Fibroblast of skin of right biceps (primary cell): ENCODE results near the gene FBXO28.
"Not testable (repeated sequence)": the region's sequence is repeated elsewhere in the genome, so short reads cannot be mapped to it uniquely, and the experiment has no call there.

Experiments used
- DNase-seq: peaks from one replicate; pipeline ENCODE4 v3.0.0-alpha.2; 2013

Gene FBXO28, protein sequence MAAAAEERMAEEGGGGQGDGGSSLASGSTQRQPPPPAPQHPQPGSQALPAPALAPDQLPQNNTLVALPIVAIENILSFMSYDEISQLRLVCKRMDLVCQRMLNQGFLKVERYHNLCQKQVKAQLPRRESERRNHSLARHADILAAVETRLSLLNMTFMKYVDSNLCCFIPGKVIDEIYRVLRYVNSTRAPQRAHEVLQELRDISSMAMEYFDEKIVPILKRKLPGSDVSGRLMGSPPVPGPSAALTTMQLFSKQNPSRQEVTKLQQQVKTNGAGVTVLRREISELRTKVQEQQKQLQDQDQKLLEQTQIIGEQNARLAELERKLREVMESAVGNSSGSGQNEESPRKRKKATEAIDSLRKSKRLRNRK

DNA sequence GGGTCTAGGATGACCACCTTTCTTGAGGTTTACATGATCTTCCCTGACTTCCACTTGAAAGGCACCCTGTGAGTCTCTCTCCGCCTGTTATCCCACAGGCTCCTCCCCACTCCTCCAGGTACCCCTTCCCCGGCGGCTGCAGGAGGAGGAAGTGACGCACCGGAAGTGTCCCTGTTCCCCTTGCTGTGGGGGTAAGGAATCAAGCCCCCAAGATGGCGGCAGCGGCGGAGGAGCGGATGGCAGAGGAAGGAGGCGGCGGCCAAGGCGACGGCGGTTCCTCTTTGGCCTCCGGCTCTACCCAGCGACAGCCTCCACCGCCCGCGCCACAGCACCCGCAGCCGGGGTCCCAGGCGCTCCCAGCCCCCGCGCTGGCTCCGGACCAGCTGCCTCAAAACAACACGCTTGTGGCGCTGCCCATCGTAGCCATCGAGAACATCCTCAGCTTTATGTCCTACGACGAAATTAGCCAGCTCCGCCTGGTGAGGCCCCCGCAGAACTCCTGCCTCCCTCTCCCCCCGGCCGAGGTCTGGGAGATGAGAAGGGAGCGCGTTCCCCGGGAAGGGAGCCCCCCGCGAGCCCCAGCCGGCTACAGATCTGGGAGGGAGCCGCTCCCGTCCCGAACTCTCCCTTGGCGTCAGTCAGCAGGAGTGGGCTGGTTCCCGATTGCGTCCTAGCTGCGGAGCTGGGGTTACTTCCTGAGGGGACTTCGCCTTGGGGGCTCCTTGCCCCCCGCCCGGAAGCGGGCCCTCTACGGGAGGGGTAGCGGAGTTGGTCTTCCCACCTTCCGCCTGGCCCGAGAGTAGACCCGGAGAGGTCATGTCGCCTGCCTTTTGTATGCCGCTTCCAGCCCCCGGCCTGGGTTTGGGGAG, at the start of gene FBXO28:
Gene FBXO28, plus strand, starts transcription at position 194 of the 869 bp plus-strand sequence. Its CDS starts 19 bp downstream, at position 213.
- peak; percentile 95 for DNase-seq

DNA sequence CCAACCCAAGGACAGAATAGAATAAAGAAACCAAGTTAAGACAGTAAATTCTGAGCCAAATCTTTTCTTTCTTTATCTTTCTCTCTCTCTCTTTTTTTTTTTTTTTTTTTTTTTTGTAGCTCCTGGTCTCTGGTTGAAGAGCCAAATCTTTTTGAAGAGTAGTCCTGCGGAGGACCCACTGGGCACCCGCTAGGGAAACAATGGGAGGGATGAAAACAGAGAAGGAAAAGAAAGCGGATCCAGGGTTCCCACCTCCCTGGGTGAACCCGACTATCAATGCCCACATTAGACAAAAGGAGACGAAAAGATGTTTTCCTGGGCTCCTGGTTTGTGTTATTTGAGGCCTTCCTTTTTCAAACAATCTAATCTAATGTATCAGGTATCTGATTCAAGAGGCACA, 49.8 kb upstream of the FBXO28 start:
- DNase-seq: no peak

DNA sequence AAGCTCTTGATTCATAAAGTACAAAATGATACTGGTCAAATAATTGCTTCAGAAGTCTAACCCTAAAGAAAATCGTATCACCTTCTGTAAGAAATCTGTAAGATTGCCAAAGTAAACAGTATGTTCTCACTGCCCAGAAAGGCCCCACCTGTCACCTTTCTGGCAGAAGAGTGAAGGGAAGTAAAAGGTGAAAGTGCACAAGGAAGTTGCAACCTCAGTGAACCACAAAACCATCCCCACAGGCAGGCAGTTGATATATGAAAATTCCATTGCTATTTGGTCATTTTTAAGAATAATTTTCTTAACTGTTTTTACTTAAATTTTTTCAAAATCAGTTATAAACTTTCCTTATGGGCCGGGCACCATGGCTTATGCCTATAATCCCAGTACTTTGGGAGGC, 48.5 kb upstream of the FBXO28 start:
- peak; percentile 74 for DNase-seq

DNA sequence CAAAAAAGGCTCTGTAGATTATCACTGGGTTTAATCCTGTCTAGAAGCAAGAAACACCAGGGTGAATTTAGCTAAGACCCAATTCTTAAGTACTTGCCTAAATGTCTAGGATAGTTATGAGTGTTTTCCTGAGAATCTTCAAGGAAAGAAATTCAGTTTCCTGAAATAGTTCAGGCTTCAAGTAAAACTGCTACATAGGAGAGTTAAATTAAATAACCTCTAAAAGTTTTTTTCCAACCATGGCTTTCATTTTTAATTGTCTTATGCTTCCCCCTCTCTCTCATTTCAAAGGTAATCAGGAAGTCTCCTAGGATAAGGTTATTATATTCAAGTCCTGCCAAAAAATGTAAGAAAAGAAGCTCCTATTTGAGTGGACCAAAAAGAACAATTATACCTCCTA, 46.7 kb upstream of the FBXO28 start:
- DNase-seq: no peak

DNA sequence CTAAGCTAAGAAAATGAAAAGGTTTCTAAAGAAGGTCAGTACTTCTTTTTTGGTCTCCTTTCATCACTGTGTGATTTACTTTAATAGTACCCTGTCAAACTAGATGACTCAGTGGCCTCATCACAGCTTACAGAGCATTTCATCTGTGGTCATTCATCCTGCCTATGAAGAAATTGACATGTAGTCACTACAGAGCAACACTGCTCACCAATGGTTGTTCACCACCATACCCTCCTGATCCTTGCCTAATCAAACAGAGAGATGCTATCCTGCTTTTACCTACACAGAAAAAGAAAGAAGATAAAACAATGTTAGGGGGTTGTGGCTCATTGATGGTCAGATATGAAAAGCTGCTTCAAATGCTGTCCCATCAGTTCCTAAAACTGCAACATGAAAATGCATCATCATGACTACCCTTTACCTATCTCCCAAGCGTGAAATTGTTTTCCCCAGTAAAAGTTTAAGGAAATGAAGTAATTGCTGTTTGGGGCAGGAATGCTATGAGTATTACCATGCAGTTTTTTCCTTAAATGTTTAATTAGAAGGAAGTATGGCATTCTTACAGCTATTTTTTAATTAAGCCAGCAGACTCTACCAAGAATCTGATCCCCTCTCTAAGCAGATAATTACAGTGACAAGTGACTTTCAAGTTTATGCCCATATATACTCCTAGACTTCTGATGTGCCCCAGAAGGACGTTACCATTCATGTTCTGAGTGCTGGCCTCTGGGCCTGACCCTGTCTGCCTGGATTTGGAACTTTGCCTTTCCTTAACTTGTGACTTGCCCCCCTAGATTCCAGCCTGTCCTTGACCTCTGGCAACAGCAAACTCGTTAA, 46.1 kb upstream of the FBXO28 start:
- DNase-seq: peak; percentile 85

DNA sequence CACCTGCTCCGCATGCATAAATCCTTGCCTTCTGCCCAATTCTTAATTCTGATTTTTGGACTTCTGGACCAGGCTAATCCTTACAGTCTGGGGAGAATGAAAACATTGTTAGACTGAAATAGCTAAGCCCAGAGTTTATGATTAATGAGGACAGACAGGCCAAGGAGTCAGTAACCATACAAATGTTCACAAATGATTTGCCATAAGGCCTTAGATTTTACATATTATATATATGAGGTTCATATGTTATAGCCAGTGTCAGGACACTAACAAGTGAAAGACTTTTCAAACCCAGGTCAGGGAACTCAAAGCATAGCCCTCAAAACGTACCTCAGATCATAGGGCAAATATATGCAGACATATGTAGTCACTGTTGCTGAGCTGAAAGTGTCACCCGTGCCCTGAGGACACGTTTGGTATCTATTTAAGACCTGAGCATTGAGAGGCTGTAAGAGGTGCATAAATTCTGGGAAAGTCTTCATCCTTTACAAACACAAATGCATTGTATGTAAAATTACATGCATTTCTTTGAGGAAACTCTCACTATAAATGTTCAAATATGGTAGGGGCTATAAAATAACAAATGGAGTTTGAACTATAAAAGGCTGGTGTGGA, 45.3 kb upstream of the FBXO28 start:
- DNase-seq: no peak

DNA sequence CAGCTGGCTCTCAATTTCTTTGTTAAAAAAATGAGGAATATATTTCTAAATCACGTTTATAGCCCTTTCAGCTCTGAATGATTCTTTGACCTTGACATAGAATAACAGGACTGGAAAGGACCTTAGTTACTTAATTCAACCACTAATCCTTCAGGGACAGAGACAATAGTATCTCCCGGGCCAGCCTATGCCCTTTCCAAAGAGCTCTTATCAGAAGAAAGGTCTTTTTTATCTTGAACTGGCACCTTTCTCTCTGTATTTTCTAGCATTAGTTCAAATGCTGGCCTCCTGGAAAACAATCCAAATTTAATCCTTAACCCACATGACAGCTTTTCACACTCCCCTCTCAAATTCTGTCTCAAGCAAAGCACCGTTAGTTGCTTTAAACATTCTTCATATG, 44.8 kb upstream of the FBXO28 start:
- no peak for DNase-seq

DNA sequence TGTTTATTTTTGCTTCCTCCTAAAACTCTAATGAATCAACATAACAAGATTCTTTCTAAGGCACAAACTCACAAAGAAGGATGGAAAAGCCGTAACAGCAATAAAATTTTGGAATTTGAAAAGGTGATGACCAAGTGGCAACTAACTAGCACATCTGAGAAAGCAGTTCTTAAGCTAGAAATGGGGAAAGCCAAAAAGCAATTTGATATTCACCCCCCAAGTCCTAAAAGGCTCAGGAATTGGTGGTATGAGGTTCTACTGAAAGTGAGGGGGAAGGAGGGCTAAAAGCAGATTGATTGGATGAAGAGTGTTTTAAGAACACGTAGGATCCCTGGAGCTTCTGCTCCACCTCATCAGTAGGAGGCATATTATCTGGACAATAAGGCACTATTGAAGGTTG, 43.4 kb upstream of the FBXO28 start:
- DNase-seq: no peak

DNA sequence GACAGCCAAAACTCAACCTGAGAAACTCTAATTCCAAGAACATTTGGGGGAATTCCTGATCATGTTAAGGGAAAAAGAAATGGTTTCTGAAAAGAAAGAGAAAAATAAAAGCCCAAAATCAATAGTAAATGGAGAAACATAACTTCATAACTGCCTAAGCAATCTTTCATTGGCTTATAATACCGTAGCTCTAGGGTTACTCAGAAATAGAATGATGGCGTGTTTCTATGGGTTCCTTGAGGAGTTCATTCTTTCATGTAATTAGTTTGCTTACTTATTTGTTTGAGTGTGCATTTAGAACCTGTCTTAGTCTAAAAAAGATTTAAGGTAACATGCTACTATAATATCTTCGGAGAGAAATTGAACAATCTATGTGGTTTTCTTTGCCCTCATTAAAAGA, 37.5 kb upstream of the FBXO28 start:
- no peak for DNase-seq

DNA sequence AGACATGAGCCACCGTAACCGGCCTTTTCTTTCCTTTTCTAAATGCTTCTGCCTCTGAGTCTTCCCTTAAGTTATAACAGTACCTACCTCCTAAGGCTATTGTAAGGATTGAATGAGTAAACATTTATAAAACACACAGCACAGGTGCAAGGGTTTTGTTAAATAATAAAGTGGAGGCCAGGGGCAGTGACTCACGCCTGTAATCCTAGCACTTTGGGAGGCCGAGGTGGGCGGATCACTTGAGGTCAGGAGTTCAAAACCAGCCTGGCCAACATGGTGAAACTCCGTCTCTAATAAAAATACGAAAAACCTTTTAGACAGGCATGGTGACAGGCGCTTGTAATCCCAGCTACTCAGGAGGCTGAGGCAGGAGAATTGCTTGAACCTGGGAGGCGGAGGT, 34.3 kb upstream of the FBXO28 start:
- DNase-seq: not testable (repeated sequence)

DNA sequence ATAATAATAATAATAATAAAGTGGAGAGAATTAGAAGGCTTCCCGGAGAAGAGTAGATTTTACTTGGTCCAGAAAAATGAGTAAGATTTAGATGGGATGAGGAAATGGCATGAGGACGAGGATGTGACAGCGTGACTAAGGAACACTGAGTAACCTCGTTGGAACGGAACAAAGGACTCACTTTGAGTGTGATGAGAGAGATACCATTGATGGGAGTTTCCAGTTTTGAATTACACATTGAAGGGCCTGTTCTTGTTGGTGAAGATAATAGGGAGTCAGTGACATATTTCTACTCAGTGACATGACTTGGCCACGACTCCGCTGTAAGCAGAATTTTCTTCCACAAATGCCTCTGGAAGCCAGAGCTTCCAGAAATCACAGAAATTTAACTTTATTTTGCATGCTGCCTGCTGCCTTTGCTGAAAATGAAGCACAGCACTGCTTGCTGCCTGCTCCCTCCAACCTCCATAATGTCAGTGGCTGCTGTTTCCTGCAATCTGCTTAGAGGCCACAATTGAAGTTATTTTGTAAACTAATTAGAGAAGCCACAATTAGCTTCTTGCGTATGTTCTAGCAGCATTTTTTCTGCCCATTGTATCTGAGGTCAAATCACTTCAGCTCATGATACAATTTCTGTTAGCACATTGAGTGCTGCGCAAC, 33.7 kb upstream of the FBXO28 start:
- DNase-seq: peak; percentile 66

DNA sequence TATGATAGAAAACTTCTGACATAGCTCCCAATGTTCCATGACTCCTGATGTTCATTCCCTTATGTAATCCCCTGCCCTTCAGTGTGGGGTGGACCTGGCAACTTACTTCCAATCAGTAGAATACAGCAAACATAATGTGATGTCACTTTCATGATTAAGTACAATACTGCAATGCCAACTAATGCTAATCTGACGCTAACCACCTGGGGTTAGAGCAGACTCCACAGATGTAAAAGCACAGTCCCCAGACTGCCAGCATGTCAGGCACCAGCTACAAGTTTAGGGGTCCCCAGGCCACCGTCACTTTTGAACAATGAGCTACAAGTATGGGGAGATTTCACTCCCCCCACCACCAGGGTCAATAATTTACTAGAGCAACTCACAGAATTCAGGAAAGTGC, 32.3 kb upstream of the FBXO28 start:
- no peak for DNase-seq

DNA sequence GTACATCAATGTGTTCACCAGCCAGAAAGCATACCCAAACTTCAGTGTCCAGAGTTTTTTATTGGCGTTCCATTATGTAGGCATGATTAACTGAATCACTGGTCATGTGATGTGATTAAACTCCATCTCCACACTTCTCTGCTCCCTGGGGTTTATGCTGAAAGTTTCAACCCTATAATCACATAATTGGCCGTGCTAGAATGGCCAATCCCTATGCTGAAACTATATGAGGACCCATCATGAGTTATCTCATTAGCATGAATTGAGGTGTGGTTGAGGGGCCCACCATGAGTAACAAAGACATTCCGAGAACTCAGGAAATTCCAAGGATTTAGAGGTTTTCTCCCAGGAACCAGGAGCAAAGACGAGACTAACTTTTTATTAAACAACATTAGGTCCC, 31.8 kb upstream of the FBXO28 start:
- peak; percentile 82 for DNase-seq

DNA sequence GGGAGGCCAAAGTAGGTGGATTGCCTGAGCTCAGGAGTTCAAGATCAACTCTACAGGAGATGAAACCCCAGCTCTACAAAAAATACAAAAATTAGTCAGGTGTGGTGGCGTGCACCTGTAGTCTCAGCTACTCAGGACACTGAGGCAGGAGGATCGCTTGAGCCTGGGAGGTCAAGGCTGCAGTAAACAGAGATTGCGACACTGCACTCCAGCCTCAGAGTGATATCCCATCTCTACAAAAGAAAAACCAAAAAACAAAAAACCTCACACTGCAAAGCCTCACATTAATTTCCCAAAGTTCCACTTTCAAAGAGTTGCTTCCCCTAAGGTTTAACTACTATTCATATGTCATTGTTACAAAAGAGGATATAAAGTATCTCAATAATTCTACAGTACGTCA, 29.0 kb upstream of the FBXO28 start:
- DNase-seq: no peak

DNA sequence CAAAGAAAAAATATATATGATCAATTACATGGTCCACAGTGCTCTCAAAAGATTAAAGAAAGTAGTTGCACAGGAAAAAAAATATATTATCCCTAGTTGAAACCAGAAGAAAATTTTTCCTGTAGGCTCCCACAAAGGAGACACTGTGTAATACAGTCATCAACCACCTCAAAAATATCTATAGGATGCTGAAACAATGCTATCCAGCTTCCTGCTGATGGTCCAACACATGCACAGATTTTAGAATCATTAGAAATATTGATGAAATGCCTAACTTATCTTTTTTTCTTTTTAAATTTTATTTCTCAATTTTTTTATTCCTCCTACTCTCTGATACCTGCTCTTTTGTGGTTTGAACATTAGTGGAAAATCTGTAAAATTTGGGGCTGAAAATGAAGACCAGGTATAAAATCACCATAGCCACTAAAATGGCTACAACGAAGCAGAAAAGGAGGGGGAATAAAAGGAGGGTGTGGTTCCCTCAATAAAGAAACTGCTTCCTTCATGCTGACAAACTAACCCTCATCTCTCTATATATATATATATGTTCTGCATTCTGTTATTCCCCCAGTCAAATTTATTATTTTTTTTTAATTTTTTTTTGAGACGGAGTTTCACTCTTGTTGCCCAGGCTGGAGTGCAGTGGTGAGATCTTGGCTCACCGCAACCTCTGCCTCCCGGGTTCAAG, 28.3 kb upstream of the FBXO28 start:
- no peak for DNase-seq

DNA sequence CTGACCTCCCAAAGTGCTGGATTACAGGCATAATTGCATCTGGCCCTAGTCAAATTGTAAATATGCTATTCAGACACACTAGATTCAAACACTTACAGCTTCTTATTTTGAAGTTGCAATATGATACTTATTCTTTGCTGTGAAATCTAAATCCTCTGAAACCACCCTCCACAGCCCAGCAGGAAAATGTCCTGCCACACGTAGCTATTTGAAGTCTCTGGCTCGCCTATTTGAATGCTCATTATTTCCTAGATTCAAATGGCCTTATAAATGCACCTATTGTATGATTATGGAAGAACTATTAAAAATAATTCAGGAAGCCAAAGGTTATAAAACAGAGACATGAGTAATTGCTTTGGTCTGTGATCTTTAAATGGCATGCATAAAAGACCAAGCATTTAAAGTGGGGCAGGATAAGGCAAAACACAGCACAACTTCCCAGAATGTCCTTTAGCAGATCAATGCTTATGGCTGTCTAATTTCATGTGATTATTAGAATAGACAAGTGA, 26.6 kb upstream of the FBXO28 start:
- no peak for DNase-seq

DNA sequence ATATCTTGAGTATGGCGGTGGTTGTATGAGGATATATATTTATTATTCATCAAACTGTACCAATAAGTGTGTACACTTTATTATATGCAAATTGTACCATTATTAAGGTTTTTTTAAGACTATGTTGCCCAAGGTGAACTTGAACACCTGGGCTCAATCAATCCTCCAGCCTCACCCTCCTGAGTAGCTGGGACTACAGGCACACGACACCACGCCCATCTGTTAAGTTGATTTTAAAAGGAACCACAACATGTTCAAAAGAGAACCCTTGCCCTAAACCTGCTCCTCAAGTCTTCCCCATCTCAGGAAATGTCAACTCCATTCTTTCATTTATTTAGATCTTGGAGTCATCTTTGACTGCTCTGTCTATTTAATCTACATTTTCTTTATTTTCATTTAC, 24.3 kb upstream of the FBXO28 start:
- no peak for DNase-seq

DNA sequence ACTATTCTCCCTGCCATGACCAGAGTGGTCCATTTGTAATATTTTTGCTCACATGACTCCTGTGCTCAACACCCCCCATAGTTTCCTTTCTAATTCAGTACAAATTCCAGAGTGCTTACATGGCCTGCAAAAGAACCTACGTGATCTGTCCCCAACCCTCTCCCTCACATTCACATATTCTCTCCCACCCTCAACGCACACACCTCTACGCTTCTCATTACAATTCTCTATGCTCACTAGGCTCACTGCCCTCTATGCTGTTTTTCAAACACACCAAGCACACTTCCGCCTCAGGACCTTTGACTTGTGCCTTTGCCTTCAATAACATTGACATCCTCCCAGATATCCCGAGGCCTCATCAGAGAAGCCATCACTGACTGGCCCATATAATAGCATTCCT, 23.8 kb upstream of the FBXO28 start:
- DNase-seq: no peak

DNA sequence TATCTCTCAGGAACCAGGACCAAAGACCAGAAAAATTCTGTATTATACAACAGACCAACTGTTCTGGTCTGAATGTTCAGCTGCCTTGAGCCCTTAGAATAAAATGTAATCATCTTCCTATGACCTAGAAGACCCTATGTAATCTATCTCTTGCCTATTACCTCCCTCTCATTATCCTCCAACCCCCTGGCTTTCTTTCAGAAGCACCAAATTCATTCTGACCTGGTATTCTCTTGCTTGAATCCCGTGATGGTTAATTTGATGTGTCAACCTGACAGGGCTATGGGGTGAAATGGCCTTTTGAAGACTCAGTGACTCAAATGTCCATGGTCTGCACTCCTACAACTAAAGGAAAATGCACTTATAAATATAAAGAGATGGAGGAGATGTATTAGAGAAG, 21.8 kb upstream of the FBXO28 start:
- DNase-seq: no peak

DNA sequence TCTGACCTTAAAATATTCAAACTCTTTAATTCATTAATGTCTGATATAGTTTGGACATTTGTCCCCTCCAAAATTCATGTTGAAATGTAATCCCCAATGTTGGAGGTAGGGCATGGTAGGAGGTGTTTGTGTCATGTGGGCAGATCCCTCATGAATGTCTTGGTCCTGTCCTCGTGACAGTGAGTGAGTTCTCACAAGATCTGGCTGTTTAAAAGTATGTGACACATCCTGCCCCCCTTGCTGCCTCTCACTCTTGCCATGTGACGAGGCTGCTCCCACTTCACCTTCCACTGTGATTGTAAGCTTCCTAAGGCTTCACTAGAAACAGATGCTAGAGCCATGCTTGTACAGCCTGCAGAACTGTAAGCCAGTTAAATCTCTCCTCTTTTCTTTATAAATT, 21.3 kb upstream of the FBXO28 start:
- no peak for DNase-seq

DNA sequence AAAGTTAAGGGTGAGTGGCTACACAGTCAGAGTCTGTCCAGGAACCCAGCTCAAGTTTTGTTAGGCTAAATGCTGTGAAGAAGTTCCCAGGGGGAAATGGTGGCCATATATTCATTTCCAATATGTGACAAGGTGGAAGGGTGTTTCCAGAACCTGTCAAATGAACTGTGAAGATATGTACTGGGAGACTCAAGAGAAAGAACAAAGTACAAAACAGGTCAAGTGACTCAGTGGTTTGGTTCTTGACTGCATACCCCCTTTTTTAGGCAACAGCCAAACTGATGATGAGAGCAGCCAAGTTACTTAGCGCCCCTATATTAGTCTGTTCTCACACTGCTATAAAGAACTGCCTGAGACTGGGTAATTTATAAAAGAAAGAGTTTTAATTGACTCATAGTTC, 18.6 kb upstream of the FBXO28 start:
- DNase-seq: no peak

DNA sequence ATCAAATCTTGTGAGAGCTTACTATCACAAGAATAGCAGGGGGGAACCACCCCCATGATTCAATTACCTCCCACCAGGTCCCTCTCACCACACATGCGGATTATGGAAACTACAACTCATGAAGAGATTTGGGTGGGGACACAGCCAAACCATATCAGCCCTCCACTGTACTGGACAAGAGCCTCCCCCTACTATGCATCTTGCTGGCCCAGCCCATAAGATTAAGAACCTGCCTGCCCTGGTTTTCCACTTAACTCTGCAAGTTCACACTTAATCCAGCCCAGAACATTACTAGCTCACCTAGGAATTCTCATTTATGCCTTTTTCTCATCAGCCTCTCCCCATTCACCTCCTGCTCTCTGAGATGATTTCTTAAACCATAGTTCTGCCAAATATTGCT, 18.0 kb upstream of the FBXO28 start:
- DNase-seq: no peak
